H9 (cell line): Measurements from ENCODE around the gene AXIN1. TPM values are rescaled to one million over a fixed set of nuclear protein-coding genes. Genes with fewer than 3 reads are reported as not detected.
A peak's percentile ranks its signal among the peaks of the same experiment; 100 is the strongest.

ENCODE experiments used
- DNase-seq: peaks from one replicate; pipeline ENCODE4 v3.0.0-alpha.2; 2017
- H2AFZ ChIP-seq: one replicate; pipeline ENCODE4 v1.6.1; 2013; ENCODE audit warnings: mild to moderate bottlenecking, low read length, control low read depth, moderate library complexity
- H2AK5ac ChIP-seq: 2 replicates; pipeline ENCODE4 v1.6.1; 2013; ENCODE audit warnings: low read length, control low read depth, mixed read lengths; ENCODE audit not compliant: insufficient read length
- H2BK120ac ChIP-seq: one replicate; pipeline ENCODE4 v1.6.1; 2013; ENCODE audit warnings: low read depth, mild to moderate bottlenecking, low read length, control low read depth, inconsistent platforms; ENCODE audit not compliant: poor library complexity, severe bottlenecking
- H2BK12ac ChIP-seq: 2 replicates; pipeline ENCODE4 v1.6.1; 2013; ENCODE audit warnings: low read length, control low read depth, mixed read lengths, low read depth; ENCODE audit not compliant: insufficient read length
- H2BK15ac ChIP-seq: 2 replicates; pipeline ENCODE4 v1.6.1; 2013; ENCODE audit warnings: low read depth, low read length, control low read depth
- H2BK20ac ChIP-seq: one replicate; pipeline ENCODE4 v1.6.1; 2013; ENCODE audit warnings: low read depth, mild to moderate bottlenecking, low read length, control low read depth, inconsistent platforms; ENCODE audit not compliant: poor library complexity, severe bottlenecking
- H2BK5ac ChIP-seq: 2 replicates; pipeline ENCODE4 v1.6.1; 2013; ENCODE audit warnings: low read length, control low read depth, mixed read lengths; ENCODE audit not compliant: insufficient read length
- H3K14ac ChIP-seq: 2 replicates; pipeline ENCODE4 v1.6.1; 2013; ENCODE audit warnings: low read length, control low read depth; ENCODE audit not compliant: insufficient read depth
- H3K18ac ChIP-seq: 2 replicates; pipeline ENCODE4 v1.6.1; 2013; ENCODE audit warnings: low read depth, mild to moderate bottlenecking, mixed read lengths, low read length, control low read depth; ENCODE audit not compliant: insufficient read length
- H3K23ac ChIP-seq: 2 replicates; pipeline ENCODE4 v1.6.1; 2013; ENCODE audit warnings: low read length, control low read depth, mixed read lengths, low read depth; ENCODE audit not compliant: insufficient read length
- H3K23me2 ChIP-seq: 2 replicates; pipeline ENCODE4 v1.6.1; 2013; ENCODE audit warnings: low read depth, mild to moderate bottlenecking, mixed read lengths, low read length, control low read depth; ENCODE audit not compliant: insufficient read length, poor library complexity, severe bottlenecking
- H3K27ac ChIP-seq: 2 replicates; pipeline ENCODE4 v1.5.1; 2013; ENCODE audit warnings: low read length, control low read depth, mixed read lengths, low read depth; ENCODE audit not compliant: insufficient read length
- H3K27me3 ChIP-seq: 2 replicates; pipeline ENCODE4 v1.6.1; 2013; ENCODE audit warnings: low read length, control low read depth, inconsistent platforms; ENCODE audit not compliant: insufficient read depth
- H3K4ac ChIP-seq: 2 replicates; pipeline ENCODE4 v1.6.1; 2013; ENCODE audit warnings: low read depth, mild to moderate bottlenecking, control low read depth, inconsistent platforms, low read length, moderate library complexity
- H3K4me1 ChIP-seq: 2 replicates; pipeline ENCODE4 v1.6.1; 2013; ENCODE audit warnings: low read length, control low read depth, inconsistent platforms; ENCODE audit not compliant: insufficient read depth
- H3K4me2 ChIP-seq: 2 replicates; pipeline ENCODE4 v1.6.1; 2013; ENCODE audit warnings: low read length, control low read depth, mixed read lengths; ENCODE audit not compliant: insufficient read length, insufficient read depth
- H3K56ac ChIP-seq: 2 replicates; pipeline ENCODE4 v1.6.1; 2013; ENCODE audit warnings: low read depth, mild to moderate bottlenecking, mixed read lengths, low read length, control low read depth; ENCODE audit not compliant: insufficient read length
- H3K79me1 ChIP-seq: 2 replicates; pipeline ENCODE4 v1.6.1; 2013; ENCODE audit warnings: low read depth, mild to moderate bottlenecking, moderate library complexity, low read length, control low read depth, inconsistent platforms; ENCODE audit not compliant: insufficient read depth, poor library complexity, severe bottlenecking
- H3K79me2 ChIP-seq: 2 replicates; pipeline ENCODE4 v1.6.1; 2013; ENCODE audit warnings: low read length, control low read depth, inconsistent platforms; ENCODE audit not compliant: insufficient read depth
- H3K9ac ChIP-seq: 2 replicates; pipeline ENCODE4 v1.6.1; 2013; ENCODE audit warnings: low read length, control low read depth, mixed read lengths; ENCODE audit not compliant: insufficient read length; ENCODE audit errors: extremely low read depth
- H3K9me3 ChIP-seq: one replicate; pipeline ENCODE4 v1.6.1; 2013; ENCODE audit warnings: low read depth, low read length, inconsistent platforms; ENCODE audit not compliant: control insufficient read depth
- H3T11ph ChIP-seq: one replicate; pipeline ENCODE4 v1.6.1; 2013; ENCODE audit warnings: mild to moderate bottlenecking, low read length, control low read depth, inconsistent platforms
- H4K20me1 ChIP-seq: one replicate; pipeline ENCODE4 v1.6.1; 2013; ENCODE audit not compliant: control insufficient read depth, insufficient read length, insufficient read depth
- H4K5ac ChIP-seq: 2 replicates; pipeline ENCODE4 v1.6.1; 2013; ENCODE audit warnings: low read depth, mild to moderate bottlenecking, mixed read lengths, low read length, control low read depth; ENCODE audit not compliant: insufficient read length
- H4K8ac ChIP-seq: replicated peaks from 2 replicates; pipeline ENCODE4 v1.6.1; 2013; ENCODE audit warnings: low read length, control low read depth, mixed read lengths, low read depth; ENCODE audit not compliant: insufficient read length
- H4K91ac ChIP-seq: 2 replicates; pipeline ENCODE4 v1.6.1; 2013; ENCODE audit warnings: low read depth, mild to moderate bottlenecking, moderate library complexity, mixed read lengths, low read length, control low read depth; ENCODE audit not compliant: insufficient read length
- H3K27ac Mint-ChIP-seq, 3 experiments: 2 replicates in 2 of 3; 3 replicates in 1 of 3; pipeline ENCODE4 v1.8.0; 2020 to 2021; ENCODE audit warnings: mixed read lengths in 3 of 3, mild to moderate bottlenecking in 1 of 3, moderate library complexity in 1 of 3
- H3K27me3 Mint-ChIP-seq: 2 replicates; pipeline ENCODE4 v1.8.0; 2021; ENCODE audit warnings: low read depth, mild to moderate bottlenecking, moderate library complexity, mixed read lengths
- H3K36me3 Mint-ChIP-seq, 3 experiments: 2 replicates in 2 of 3; 3 replicates in 1 of 3; pipeline ENCODE4 v1.8.0; 2020 to 2021; ENCODE audit warnings: low read depth in 3 of 3, mixed read lengths in 3 of 3; ENCODE audit not compliant: insufficient read depth in 1 of 3
- H3K4me1 Mint-ChIP-seq, 2 experiments: 2 replicates each; pipeline ENCODE4 v1.8.0; 2020; ENCODE audit warnings: mixed read lengths in 2 of 2
- H3K4me3 Mint-ChIP-seq, 2 experiments: 2 replicates in 1 of 2; 3 replicates in 1 of 2; pipeline ENCODE4 v1.8.0; 2020 to 2021; ENCODE audit warnings: mild to moderate bottlenecking in 2 of 2, mixed read lengths in 2 of 2, moderate library complexity in 1 of 2
- H3K9me3 Mint-ChIP-seq, 2 experiments: 2 replicates in 1 of 2; 3 replicates in 1 of 2; pipeline ENCODE4 v1.8.0; 2020; ENCODE audit warnings: mild to moderate bottlenecking in 2 of 2, mixed read lengths in 2 of 2, moderate library complexity in 1 of 2
- CTCF ChIP-seq: fragments of 200-600 bp; sonication (generic); conservative IDR thresholded peaks from 3 replicates; pipeline ENCODE4 v1.8.0; 2021; ENCODE audit warnings: antibody characterized with exemption, mild to moderate bottlenecking
- WGBS: extraction: QIAGEN DNeasy Blood & Tissue Kit; methylation state at CpG from one replicate; pipeline ENCODE4 v1.1.7; 2013; ENCODE audit warnings: missing lambda C conversion rate, low lambda C conversion rate, mixed read lengths; ENCODE audit not compliant: insufficient read length; ENCODE audit errors: extremely low coverage; 5-methylcytosine and 5-hydroxymethylcytosine counted together
- total RNA-seq: library from RNA; stranded (reverse); gene quantifications from 2 replicates; pipeline ENCODE4 v1.2.1, GENCODE V29; 2021

AXIN1 gene
- total RNA-seq, 1 experiment from 2014 or later, result 50.9 TPM

DNA sequence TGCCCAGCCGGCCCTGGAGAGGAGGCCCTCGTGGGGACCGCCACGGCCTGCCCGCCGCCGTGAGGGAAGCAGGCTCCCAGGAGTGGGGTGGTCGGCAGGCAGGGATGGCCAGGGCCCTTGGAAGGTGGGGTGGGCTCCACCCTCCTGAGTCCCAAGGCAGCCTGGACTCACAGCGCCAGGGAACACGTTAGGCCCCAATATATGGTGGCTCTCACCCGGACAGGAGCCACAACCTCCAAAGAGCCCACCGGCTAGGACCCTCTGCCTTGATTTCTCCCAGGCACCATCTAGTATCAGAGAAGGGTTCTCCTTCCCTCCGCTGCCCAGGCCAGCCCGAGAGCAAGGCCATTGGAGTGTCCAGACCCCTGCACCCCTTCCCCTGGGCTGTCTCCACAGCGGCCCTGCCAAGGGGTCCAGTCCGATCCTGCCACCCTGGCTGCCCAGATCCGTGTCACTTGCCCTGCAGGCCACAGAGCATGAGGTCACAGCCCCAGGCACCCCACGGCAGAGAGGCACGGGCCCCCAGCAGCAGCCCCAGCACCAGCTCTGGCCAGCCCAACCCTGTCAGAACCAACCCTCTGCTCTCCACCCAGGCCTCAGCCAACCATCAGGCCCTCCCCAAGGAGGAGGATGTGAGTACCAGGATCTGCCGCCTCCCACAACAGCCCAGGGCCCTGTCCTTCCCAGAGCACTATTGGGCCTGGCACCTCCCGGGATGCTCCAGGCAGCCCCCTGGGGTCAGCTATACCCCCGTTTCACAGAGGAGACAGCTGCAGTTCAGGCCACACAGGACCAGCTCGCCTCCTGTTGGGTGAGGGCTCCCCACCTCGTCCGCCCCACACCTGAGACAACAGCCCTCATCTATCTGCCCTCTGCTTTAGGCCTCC, 1.1 kb upstream of the AXIN1 start:
- Histone ChIP-seq H2BK120ac (no peak overlapping the region), H3T11ph (no peak overlapping the region), H4K5ac (no peak overlapping the region), H2BK20ac (no peak overlapping the region), H3K14ac (no peak overlapping the region), H2AK5ac (no peak overlapping the region), H3K9ac (no peak overlapping the region), H3K4me1 (no peaks in the 10 kb centered on the region), H2AFZ (no peak overlapping the region), H3K79me2 (peaks cover 9% of the 10 kb centered on the region; the same call in 1 of the 2 replicates), H3K9me3 (no peaks in the 10 kb centered on the region), H4K8ac (no peak overlapping the region), H3K27ac (no peak overlapping the region), H3K18ac (no peak overlapping the region), H3K27me3 (no peaks in the 10 kb centered on the region), H4K91ac (no peak overlapping the region), H3K56ac (no peak overlapping the region), H3K4ac (no peak overlapping the region), H2BK12ac (no peak overlapping the region), H2BK5ac (no peak overlapping the region), H3K23me2 (peaks cover 4% of the 10 kb centered on the region), H3K4me2 (peak overlapping the region; percentile 14), H2BK15ac (no peak overlapping the region), H3K79me1 (no peaks in the 10 kb centered on the region), H4K20me1 (no peaks in the 10 kb centered on the region), H3K23ac (no peak overlapping the region)
- no CpG with 5 or more reads among the region's 25 CpGs for WGBS
- Mint-ChIP-seq H3K4me1 (peaks cover 0 to 6% of the 10 kb centered on the region in 2 experiments; a peak in 2 of 4 replicates), H3K27ac (no peak overlapping the region), H3K9me3 (no peaks in the 10 kb centered on the region), H3K4me3 (peak overlapping the region; percentile 15 to 63; a peak in 2 of 5 replicates), H3K27me3 (no peaks in the 10 kb centered on the region), H3K36me3 (peaks cover 0 to 20% (median 7%) of the 10 kb centered on the region in 3 experiments; a peak in 4 of 7 replicates)
- DNase-seq, result no peak
- TF ChIP-seq CTCF, result no peak
